ENCODE data around the gene FHIT.

FHIT gene

GRCh38 chr3:60149501-60149900 lies 1101.8 kb downstream of the FHIT start:
- H3K27ac ChIP-seq, result no peak overlapping the region
- no peaks in the 10 kb centered on the region for H3K27me3 ChIP-seq
- H3K9me3 ChIP-seq, result no peaks in the 10 kb centered on the region
- H3K36me3 ChIP-seq, result no peaks in the 10 kb centered on the region
- no peak overlapping the region for H3K9ac ChIP-seq
- no peak overlapping the region for H3K4me2 ChIP-seq
- H3K4me1 ChIP-seq, result no peaks in the 10 kb centered on the region
- H4K20me1 ChIP-seq, result no peaks in the 10 kb centered on the region
- TF ChIP-seq Cebpa-rat (IDR thresholded peaks at IDR 0.05), result no peak
- no peak overlapping the region for H3K4me3 ChIP-seq

DNA sequence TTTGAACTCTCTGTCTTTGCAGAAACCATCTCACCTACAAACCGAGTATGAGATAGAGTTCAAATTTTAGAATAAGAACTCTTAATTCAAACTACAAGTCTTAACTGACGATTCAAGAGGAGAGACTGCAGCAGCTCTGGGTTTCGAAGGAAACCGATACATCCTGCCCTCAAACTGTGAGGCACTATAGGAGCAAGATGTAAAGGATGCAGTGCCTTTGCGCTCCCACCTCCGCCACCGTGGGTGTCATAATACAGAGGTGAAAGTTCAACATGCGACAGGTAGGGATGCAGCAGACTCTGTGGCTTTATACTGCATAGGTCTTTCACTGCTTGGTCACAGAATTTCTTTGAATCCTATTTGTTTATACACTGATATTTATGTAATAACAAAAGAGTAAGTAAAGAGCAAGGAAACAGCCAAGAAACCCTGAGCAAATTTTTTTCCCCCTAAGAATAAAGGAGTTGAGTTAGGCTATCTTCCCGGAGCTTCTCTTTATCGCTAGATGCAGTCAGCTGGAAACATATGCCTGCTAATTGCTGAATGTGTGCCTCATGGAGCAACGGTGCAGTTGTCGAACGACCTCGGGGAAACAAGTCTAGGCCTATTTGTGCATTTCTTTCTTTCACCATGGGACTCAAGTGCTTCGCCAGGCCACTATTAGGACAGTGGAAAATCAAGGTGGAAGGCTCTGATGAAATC lies 1103.9 kb downstream of the FHIT start:
- Histone ChIP-seq H3K27ac (no peak overlapping the region), H3K4me2 (no peak overlapping the region), H3K4me1 (no peaks in the 10 kb centered on the region), H3K9ac (no peak overlapping the region), H3K9me3 (no peaks in the 10 kb centered on the region), H3K4me3 (no peak overlapping the region), H4K20me1 (no peaks in the 10 kb centered on the region), H3K27me3 (no peaks in the 10 kb centered on the region), H3K36me3 (no peaks in the 10 kb centered on the region)
- TF ChIP-seq Cebpa-rat (IDR thresholded peaks at IDR 0.05), result no peak

DNA sequence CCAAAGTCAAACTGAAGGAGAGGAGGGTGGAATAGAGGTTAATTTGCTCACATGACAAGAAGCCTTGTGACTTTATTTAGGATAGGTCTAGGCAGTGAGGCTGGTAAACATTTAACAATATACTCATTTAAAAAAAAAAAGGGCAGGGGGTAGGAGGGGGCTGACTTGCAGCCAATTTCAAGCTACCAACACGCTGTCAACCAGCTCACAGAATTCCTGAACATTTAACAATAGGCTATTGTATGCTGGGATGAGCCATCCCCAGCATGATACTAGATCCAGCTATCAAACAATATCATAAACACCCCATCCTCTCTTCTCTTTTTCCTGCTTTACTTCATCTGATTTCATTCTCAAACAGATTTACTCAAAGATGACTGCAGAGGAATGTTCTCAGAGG lies 1105.1 kb downstream of the FHIT start:
- H3K9ac ChIP-seq, result no peak overlapping the region
- H3K4me2 ChIP-seq, result no peak overlapping the region
- no peaks in the 10 kb centered on the region for H3K27me3 ChIP-seq
- H3K4me3 ChIP-seq, result no peak overlapping the region
- H3K27ac ChIP-seq, result no peak overlapping the region
- H3K9me3 ChIP-seq, result no peaks in the 10 kb centered on the region
- no peaks in the 10 kb centered on the region for H3K4me1 ChIP-seq
- no peak for TF ChIP-seq Cebpa-rat (IDR thresholded peaks at IDR 0.05)
- no peaks in the 10 kb centered on the region for H3K36me3 ChIP-seq
- no peaks in the 10 kb centered on the region for H4K20me1 ChIP-seq

- Histone ChIP-seq H3K4me1 (no peaks in the 10 kb centered on the region), H3K4me3 (no peak overlapping the region), H3K27me3 (no peaks in the 10 kb centered on the region), H3K36me3 (no peaks in the 10 kb centered on the region), H3K27ac (no peak overlapping the region), H3K9ac (no peak overlapping the region), H4K20me1 (no peaks in the 10 kb centered on the region), H3K9me3 (no peaks in the 10 kb centered on the region), H3K4me2 (no peak overlapping the region)
- TF ChIP-seq Cebpa-rat (IDR thresholded peaks at IDR 0.05), result no peak
Observed at GRCh38 chr3:60144071-60144470, 1107.2 kb downstream of the FHIT start.

DNA sequence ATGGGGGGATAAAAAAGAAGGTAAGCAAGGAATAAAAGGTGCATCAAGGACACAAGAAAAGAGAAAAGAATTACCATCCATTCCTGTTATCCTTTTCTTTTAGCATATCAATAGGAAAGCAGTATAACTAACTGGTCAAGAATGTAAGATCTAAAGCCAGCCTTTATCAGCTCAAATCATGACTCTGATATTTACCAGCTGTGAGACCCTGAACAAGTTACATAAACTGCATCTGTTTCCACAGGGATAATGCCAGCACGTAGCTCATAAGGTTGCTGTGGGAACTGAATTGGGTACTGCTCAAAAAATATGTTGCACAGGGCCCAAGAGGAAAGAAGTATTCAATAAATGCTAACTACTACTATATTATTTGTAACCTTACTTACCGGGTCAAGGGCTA lies 1109.2 kb downstream of the FHIT start:
- no peaks in the 10 kb centered on the region for H3K36me3 ChIP-seq
- no peak overlapping the region for H3K4me2 ChIP-seq
- H4K20me1 ChIP-seq, result no peaks in the 10 kb centered on the region
- H3K9ac ChIP-seq, result no peak overlapping the region
- H3K4me3 ChIP-seq, result no peak overlapping the region
- H3K4me1 ChIP-seq, result peaks cover 7% of the 10 kb centered on the region; the same call in 1 of the 2 replicates
- H3K27ac ChIP-seq, result no peak overlapping the region
- TF ChIP-seq Cebpa-rat (IDR thresholded peaks at IDR 0.05), result no peak
- no peaks in the 10 kb centered on the region for H3K9me3 ChIP-seq
- H3K27me3 ChIP-seq, result no peaks in the 10 kb centered on the region

DNA sequence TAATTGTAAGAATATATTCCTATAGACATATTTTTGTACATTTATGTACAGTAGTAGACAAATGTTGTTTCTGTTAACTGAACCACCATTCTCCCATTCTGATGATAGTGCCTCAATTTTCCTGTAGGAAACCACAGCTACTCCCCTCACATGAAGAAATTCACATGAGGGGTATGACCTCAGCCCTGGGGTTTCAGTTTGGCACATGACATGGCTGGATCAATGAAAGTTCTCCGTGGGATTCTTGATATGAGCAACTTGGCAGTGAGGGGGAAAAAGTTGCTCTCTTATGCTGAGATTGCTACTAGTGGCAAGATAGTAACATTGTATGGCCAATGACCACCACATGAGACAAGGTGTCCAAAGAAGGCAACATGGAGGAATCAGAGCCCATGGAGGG lies 1111.1 kb downstream of the FHIT start:
- no peak overlapping the region for H3K4me2 ChIP-seq
- H3K9me3 ChIP-seq, result no peaks in the 10 kb centered on the region
- H3K27me3 ChIP-seq, result no peaks in the 10 kb centered on the region
- H4K20me1 ChIP-seq, result no peaks in the 10 kb centered on the region
- peaks cover 7% of the 10 kb centered on the region; the same call in 1 of the 2 replicates for H3K4me1 ChIP-seq
- no peak for TF ChIP-seq Cebpa-rat (IDR thresholded peaks at IDR 0.05)
- H3K4me3 ChIP-seq, result no peak overlapping the region
- no peaks in the 10 kb centered on the region for H3K36me3 ChIP-seq
- no peak overlapping the region for H3K9ac ChIP-seq
- H3K27ac ChIP-seq, result no peak overlapping the region

DNA sequence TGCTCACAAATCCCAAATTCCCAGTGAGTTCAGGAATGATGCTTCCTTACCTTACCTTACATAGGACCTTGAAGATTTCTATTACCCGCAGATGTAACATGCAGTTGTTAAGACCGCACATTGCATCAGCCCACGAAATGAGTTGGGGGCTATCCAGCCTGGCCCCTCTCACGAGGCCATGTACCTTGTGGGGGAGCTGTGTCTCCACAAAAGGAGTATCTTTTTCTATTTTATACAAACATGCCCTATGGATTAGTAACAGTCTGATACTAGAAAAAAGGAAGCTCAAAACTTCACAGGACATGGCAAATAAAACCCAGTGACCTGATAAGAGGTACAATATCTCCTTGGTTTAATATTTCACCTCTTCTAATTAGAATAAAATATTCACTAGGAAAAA lies 1114.7 kb downstream of the FHIT start:
- H3K4me1 ChIP-seq, result peaks cover 29% of the 10 kb centered on the region
- no peak overlapping the region for H3K27ac ChIP-seq
- no peaks in the 10 kb centered on the region for H4K20me1 ChIP-seq
- no peaks in the 10 kb centered on the region for H3K36me3 ChIP-seq
- no peaks in the 10 kb centered on the region for H3K27me3 ChIP-seq
- no peak for TF ChIP-seq Cebpa-rat (IDR thresholded peaks at IDR 0.05)
- H3K4me3 ChIP-seq, result no peak overlapping the region
- H3K9me3 ChIP-seq, result no peaks in the 10 kb centered on the region
- H3K9ac ChIP-seq, result no peak overlapping the region
- H3K4me2 ChIP-seq, result no peak overlapping the region

GRCh38 chr3:60135474-60135873 lies 1115.8 kb downstream of the FHIT start:
- Histone ChIP-seq H3K27me3 (no peaks in the 10 kb centered on the region), H3K4me3 (no peak overlapping the region), H3K9me3 (no peaks in the 10 kb centered on the region), H3K4me1 (peaks cover 29% of the 10 kb centered on the region), H3K4me2 (no peak overlapping the region), H3K27ac (no peak overlapping the region), H4K20me1 (no peaks in the 10 kb centered on the region), H3K9ac (no peak overlapping the region), H3K36me3 (no peaks in the 10 kb centered on the region)
- TF ChIP-seq Cebpa-rat (IDR thresholded peaks at IDR 0.05), result no peak

DNA sequence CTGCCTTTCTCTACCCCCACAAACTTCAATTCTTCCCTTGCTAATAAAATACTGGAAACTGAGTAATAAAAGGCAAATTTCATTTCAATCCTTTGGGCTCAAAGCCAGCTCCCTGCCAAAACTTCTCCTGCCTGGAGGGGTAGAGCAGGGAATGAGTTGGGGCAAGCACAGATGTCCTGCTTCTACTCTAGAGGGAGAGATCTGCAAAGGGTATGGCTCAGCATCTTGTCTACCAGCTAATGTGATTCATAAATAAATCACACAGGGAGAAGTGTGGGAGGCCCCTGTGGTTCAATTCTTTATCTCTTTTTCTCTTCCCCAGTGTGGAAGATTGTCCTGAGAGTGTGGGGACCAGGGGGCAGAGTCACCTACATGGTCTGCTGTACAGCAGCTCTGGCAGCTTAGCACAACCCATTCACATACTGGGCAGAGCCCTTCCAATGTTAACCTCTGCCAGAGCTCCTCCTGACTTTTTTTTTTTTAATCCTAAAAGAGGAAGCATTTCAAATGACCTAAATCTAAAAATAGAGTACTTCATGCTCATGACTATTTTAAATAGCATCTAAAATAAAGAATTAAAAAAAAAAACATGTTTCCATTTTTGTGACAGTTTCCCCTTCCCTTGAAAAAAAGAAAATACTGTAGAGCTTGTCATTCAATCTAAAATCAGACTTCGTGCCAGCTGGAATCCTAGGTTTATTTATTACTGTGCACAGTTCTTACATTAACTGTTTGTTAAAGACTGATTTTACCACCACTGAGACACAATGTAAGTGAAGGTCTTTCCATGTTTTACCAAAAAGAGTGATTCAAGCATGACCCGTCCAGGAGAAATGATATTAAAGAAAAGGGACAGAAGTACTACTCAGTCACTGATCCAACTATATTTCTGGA lies 1117.7 kb downstream of the FHIT start:
- H3K9ac ChIP-seq, result no peak overlapping the region
- H3K9me3 ChIP-seq, result no peaks in the 10 kb centered on the region
- H3K4me1 ChIP-seq, result peaks cover 29% of the 10 kb centered on the region
- no peaks in the 10 kb centered on the region for H3K27me3 ChIP-seq
- peak overlapping the region; percentile 60 for H3K4me2 ChIP-seq
- H3K4me3 ChIP-seq, result no peak overlapping the region
- no peaks in the 10 kb centered on the region for H4K20me1 ChIP-seq
- no peak for TF ChIP-seq Cebpa-rat (IDR thresholded peaks at IDR 0.05)
- no peak overlapping the region for H3K27ac ChIP-seq
- H3K36me3 ChIP-seq, result no peaks in the 10 kb centered on the region

GRCh38 chr3:60131618-60132017 lies 1119.6 kb downstream of the FHIT start:
- no peaks in the 10 kb centered on the region for H3K27me3 ChIP-seq
- no peaks in the 10 kb centered on the region for H4K20me1 ChIP-seq
- H3K4me3 ChIP-seq, result no peak overlapping the region
- H3K36me3 ChIP-seq, result no peaks in the 10 kb centered on the region
- no peak for TF ChIP-seq Cebpa-rat (IDR thresholded peaks at IDR 0.05)
- H3K4me1 ChIP-seq, result peaks cover 22% of the 10 kb centered on the region
- H3K27ac ChIP-seq, result no peak overlapping the region
- no peaks in the 10 kb centered on the region for H3K9me3 ChIP-seq
- no peak overlapping the region for H3K4me2 ChIP-seq
- no peak overlapping the region for H3K9ac ChIP-seq

Data from BLaER1 (cell line).